Panc1 (cell line): ENCODE results near the gene CNKSR3. TPM values are rescaled to one million over a fixed set of nuclear protein-coding genes. Genes with fewer than 3 reads are reported as not detected.

Experiments used
- ATAC-seq: fragments of 200-7000 bp; cut with Tn5 transposase; 2 replicates; pipeline ENCODE4 v1.9.1; 2020; ENCODE audit warnings: mild to moderate bottlenecking, moderate library complexity
- BruUV-seq: library from RNA; stranded (reverse); fragments of 400-500 nt; replicated peaks from 2 replicates; lab custom pipeline; 2021; lab: Mats Ljungman, UMichigan
- CTCF ChIA-PET: fragments of 300-600 bp; sonication (Branson Sonifier 250); formaldehyde crosslinking; loops from one replicate; lab custom pipeline; 2022; ENCODE audit warnings: antibody characterized with exemption; lab: Charles Lee
- POLR2A ChIA-PET: fragments of 300-600 bp; sonication (Branson Sonifier 250); formaldehyde crosslinking; loops from one replicate; lab custom pipeline; 2022; ENCODE audit warnings: antibody characterized with exemption; lab: Charles Lee
- DNase-seq: peaks from one replicate; pipeline ENCODE4 v3.0.0-alpha.2; 2010; ENCODE audit warnings: low read depth, low spot score
- H3K27ac ChIP-seq: 2 replicates; pipeline ENCODE4 v1.5.1; 2011; ENCODE audit warnings: mild to moderate bottlenecking, low read length, inconsistent platforms
- H3K27me3 ChIP-seq: fragments of 200-500 bp; sonication (Bioruptor generic); 2 replicates; pipeline ENCODE4 v1.6.0; 2014; ENCODE audit warnings: low read length, inconsistent platforms; ENCODE audit not compliant: control insufficient read depth, insufficient read depth
- H3K36me3 ChIP-seq: fragments of 200-500 bp; sonication (Bioruptor generic); 2 replicates; pipeline ENCODE4 v1.5.1; 2014; ENCODE audit warnings: inconsistent platforms, mild to moderate bottlenecking, low read length, moderate library complexity; ENCODE audit not compliant: control insufficient read depth, insufficient read depth
- H3K4me1 ChIP-seq: 2 replicates; pipeline ENCODE4 v1.5.1; 2011; ENCODE audit warnings: inconsistent platforms, mild to moderate bottlenecking, low read length, moderate library complexity; ENCODE audit not compliant: control insufficient read depth, insufficient read depth
- H3K4me3 ChIP-seq, 2 experiments: 2 replicates each; pipeline ENCODE4 v1.5.1; 2011 to 2012; ENCODE audit warnings: low read depth in 2 of 2, low read length in 2 of 2, mild to moderate bottlenecking in 2 of 2, inconsistent platforms in 1 of 2, moderate library complexity in 1 of 2
- H3K9me3 ChIP-seq: fragments of 200-500 bp; sonication (Bioruptor generic); 2 replicates; pipeline ENCODE4 v1.5.1; 2014; ENCODE audit warnings: low read depth, mild to moderate bottlenecking, inconsistent platforms, low read length, moderate library complexity; ENCODE audit not compliant: control insufficient read depth, insufficient read depth
- CTCF ChIP-seq: fragments of 450-650 bp; IDR thresholded peaks from 2 replicates; pipeline ENCODE4 v1.5.1; 2017; ENCODE audit warnings: mild to moderate bottlenecking
- POLR2AphosphoS5 ChIP-seq: IDR thresholded peaks from 2 replicates; pipeline ENCODE4 v1.6.1; 2012; ENCODE audit warnings: mild to moderate bottlenecking, low read depth, low read length, moderate library complexity
- REST ChIP-seq, 2 experiments: IDR thresholded peaks; 2 replicates each; pipeline ENCODE4 v1.6.1; 2011 to 2012; ENCODE audit warnings: low read depth in 2 of 2, control low read depth in 1 of 2, low read length in 1 of 2, mild to moderate bottlenecking in 1 of 2, moderate library complexity in 1 of 2; ENCODE audit not compliant: insufficient read depth in 1 of 2
- SIN3A ChIP-seq: IDR thresholded peaks from 2 replicates; pipeline ENCODE4 v1.6.1; 2012; ENCODE audit warnings: low read depth, mild to moderate bottlenecking, low read length, moderate library complexity, borderline replicate concordance; ENCODE audit not compliant: insufficient read depth
- TCF7L2 ChIP-seq: IDR thresholded peaks from 2 replicates; pipeline ENCODE4 v1.6.1; 2011; ENCODE audit warnings: mild to moderate bottlenecking, low read depth, low read length, inconsistent platforms
- in situ Hi-C: cut with HindIII; loops from 2 replicates; pipeline ENCODE4 v1.10.0; 2016; ENCODE audit warnings: low sequenced_read_pairs, low pct_unique_long_range_greater_than_20kb
- intact Hi-C: fragments of 100-400 bp; cut with micrococcal nuclease; formaldehyde crosslinking; loops from one replicate; pipeline ENCODE4 v1.10.0; 2022; ENCODE audit not compliant: unreplicated experiment
- total RNA-seq: library from RNA; stranded (reverse); gene quantifications from one replicate; pipeline ENCODE4 v1.2.1, GENCODE V29; 2021; ENCODE audit not compliant: unreplicated experiment

The CNKSR3 gene
- total RNA-seq, 1 experiment from 2014 or later: 18.2 TPM

GRCh38 chr6:154435400-154435945, 75.0 kb downstream of the CNKSR3 start:
- Histone ChIP-seq H3K4me1 (no peaks in the 10 kb centered on the region), H3K36me3 (no peaks in the 10 kb centered on the region), H3K27me3 (no peaks in the 10 kb centered on the region), H3K9me3 (no peaks in the 10 kb centered on the region), H3K4me3 (no peak overlapping the region), H3K27ac (no peak overlapping the region)
- no TSS peak for BruUV-seq
- POLR2A ChIA-PET: no interaction called here
- no peak for DNase-seq
- ATAC-seq: no peak
- in situ Hi-C loops: no loop called here
- CTCF ChIA-PET: no interaction called here
- no peak for TF ChIP-seq REST (IDR thresholded peaks at IDR 0.05; ENCODE audit: insufficient read depth in 1 of 2, low read depth in 2 of 2, low read length in 1 of 2)
- no peak for TF ChIP-seq TCF7L2
- no peak for TF ChIP-seq CTCF
- no peak for TF ChIP-seq POLR2AphosphoS5
- no peak for TF ChIP-seq SIN3A
- intact Hi-C loops: no loop called here

- H3K27ac ChIP-seq: no peak overlapping the region
- BruUV-seq: no TSS peak
Observed at GRCh38 chr6:154434662-154435061, 75.8 kb downstream of the CNKSR3 start.

More at GRCh38 chr6:154434662-154435061, 75.8 kb downstream of the CNKSR3 start:
- in situ Hi-C loops: no loop called here
- TF ChIP-seq SIN3A (no peak), REST (IDR thresholded peaks at IDR 0.05; ENCODE audit: insufficient read depth in 1 of 2, low read depth in 2 of 2, low read length in 1 of 2) (no peak), CTCF (no peak), POLR2AphosphoS5 (no peak), TCF7L2 (no peak)
- Histone ChIP-seq H3K36me3 (peaks cover 2% of the 10 kb centered on the region; the same call in 1 of the 2 replicates), H3K27me3 (no peaks in the 10 kb centered on the region), H3K4me1 (no peaks in the 10 kb centered on the region), H3K9me3 (no peaks in the 10 kb centered on the region), H3K4me3 (no peak overlapping the region)
- intact Hi-C loops: no loop called here
- ATAC-seq: no peak
- CTCF ChIA-PET: no interaction called here
- no peak for DNase-seq
- POLR2A ChIA-PET: no interaction called here
